ENCODE results near the gene PIK3CD. TPM values are rescaled to one million over a fixed set of nuclear protein-coding genes. Genes with fewer than 3 reads are reported as not detected.

The PIK3CD gene
- total and polyA plus RNA-seq, 2 of the 8 experiments (the other 6 are each of a cell fraction or from before 2014, with no cell fraction given) = 20.6 to 24.1 TPM

DNA sequence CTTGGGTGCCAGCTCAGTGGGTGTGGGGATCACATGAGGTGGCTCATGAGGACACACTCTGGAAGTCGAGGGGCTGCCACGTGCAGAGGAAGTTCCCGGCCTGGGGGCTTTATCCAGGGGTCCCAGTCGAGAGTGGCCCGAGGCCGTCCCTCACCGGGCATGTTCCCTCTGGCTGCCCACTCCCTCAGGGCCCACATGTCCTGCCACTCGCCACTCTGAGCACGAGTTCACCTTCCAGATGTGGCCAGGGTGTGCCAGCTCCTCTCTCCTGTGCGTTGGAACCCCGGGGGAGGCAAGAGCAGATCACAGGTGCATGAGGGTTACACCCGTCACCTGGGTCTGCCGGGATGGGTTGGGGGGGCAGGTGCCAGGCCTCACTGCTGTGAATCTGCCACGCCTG, 48.2 kb upstream of the PIK3CD start:
- Histone ChIP-seq H3K9me3 (ENCODE audit: insufficient read depth in 2 of 2, low read depth in 1 of 2, low read length in 1 of 2) (no peaks in the 10 kb centered on the region), H3K14ac (ENCODE audit: insufficient read length) (no peak overlapping the region), H2BK5ac (ENCODE audit: low read depth, low read length) (no peak overlapping the region), H2BK12ac (ENCODE audit: low read depth, low read length) (no peak overlapping the region), H3K56ac (replicated peaks; ENCODE audit: insufficient read length, low read depth, low read length) (no peak overlapping the region), H3K4me1 (replicated peaks in 1 of 4; ENCODE audit: control insufficient read depth in 3 of 4, insufficient read depth in 4 of 4, low read length in 3 of 4) (no peaks in the 10 kb centered on the region; a peak in 1 of 7 replicates), H2BK15ac (ENCODE audit: low read length) (no peak overlapping the region), H3K4me3 (ENCODE audit: extremely low read depth in 1 of 4, insufficient read depth in 2 of 4, low read depth in 3 of 4, low read length in 4 of 4) (no peak overlapping the region), H3K4me2 (ENCODE audit: insufficient read depth in 1 of 2, low read depth in 2 of 2, low read length in 2 of 2) (no peak overlapping the region), H3K79me2 (ENCODE audit: control insufficient read depth in 1 of 2, insufficient read depth in 2 of 2, low read length in 2 of 2) (no peaks in the 10 kb centered on the region), H3K27me3 (replicated peaks in 1 of 4; ENCODE audit: control insufficient read depth in 3 of 4, extremely low read depth in 1 of 4, insufficient read depth in 3 of 4, low read length in 3 of 4) (no peaks in the 10 kb centered on the region), H2AFZ (ENCODE audit: low read length) (no peak overlapping the region), H3K27ac (ENCODE audit: low read depth, low read length) (no peak overlapping the region), H3K36me3 (ENCODE audit: control insufficient read depth in 2 of 4, insufficient read depth in 4 of 4, low read length in 3 of 4) (peaks cover 6 to 28% (median 15%) of the 10 kb centered on the region in 4 experiments; a peak in 7 of 8 replicates), H4K5ac (ENCODE audit: insufficient read length, low read depth, low read length) (no peak overlapping the region), H4K91ac (replicated peaks; ENCODE audit: insufficient read length, low read length) (no peak overlapping the region), H3K18ac (ENCODE audit: extremely low read depth, low read length) (no peak overlapping the region), H3K4ac (replicated peaks; ENCODE audit: insufficient read length, low read depth, low read length) (no peak overlapping the region), H2AK5ac (ENCODE audit: low read depth, low read length) (no peak overlapping the region), H4K20me1 (replicated peaks in 1 of 2; ENCODE audit: control insufficient read depth in 1 of 2, insufficient read depth in 2 of 2, low read length in 2 of 2) (peaks cover 3 to 8% of the 10 kb centered on the region in 2 experiments), H2BK20ac (ENCODE audit: low read length) (no peak overlapping the region), H3K23me2 (ENCODE audit: low read depth, low read length) (no peaks in the 10 kb centered on the region), H3K79me1 (ENCODE audit: low read depth, low read length) (no peaks in the 10 kb centered on the region; the same call in 1 of the 2 replicates), H3K23ac (ENCODE audit: insufficient read length) (no peak overlapping the region), H2BK120ac (replicated peaks; ENCODE audit: low read depth, low read length) (no peak overlapping the region), H3K9ac (replicated peaks in 1 of 4; ENCODE audit: extremely low read depth in 1 of 4, low read depth in 3 of 4, low read length in 3 of 4) (no peak overlapping the region), H4K8ac (ENCODE audit: extremely low read depth, insufficient read depth, low read length) (no peak overlapping the region)
- no peak for FAIRE-seq
- DNase-seq (ENCODE audit: low read depth in 1 of 2, low spot score in 2 of 2) = no peak
- 94% methylated on average over 13 of the region's 14 CpGs; no CpG with 5 or more reads in 1 of the 2 experiments for WGBS, 2 experiments (ENCODE audit: extremely low coverage in 1 of 2, insufficient coverage in 1 of 2, insufficient read length in 1 of 2, insufficient replicate concordance in 2 of 2, low coverage in 1 of 2, low lambda C conversion rate in 2 of 2, missing lambda C conversion rate in 1 of 2)
- ChIA-PET POLR2A (ENCODE audit: partially characterized antibody) (interaction anchor here (1.3 kb wide), 1 partner anchor 12 kb away, joined by 4 read pairs; no protein-coding TSS in a partner anchor), CTCF (ENCODE audit: partially characterized antibody) (interaction anchor here (0.6 to 6.2 kb wide), 2 partner anchors 13 to 96 kb away, joined by 3 to 32 read pairs; no protein-coding TSS in a partner anchor)
- no peak for TF ChIP-seq SP2 (IDR thresholded peaks at IDR 0.05; ENCODE audit: low read length)
- TF ChIP-seq KDM4A (IDR thresholded peaks at IDR 0.05; ENCODE audit: low read depth, low read length, severe bottlenecking) = no peak
- no peak for TF ChIP-seq KDM5A (IDR thresholded peaks at IDR 0.05; ENCODE audit: low read length)
- no peak for TF ChIP-seq CTBP2 (IDR thresholded peaks at IDR 0.05; ENCODE audit: borderline replicate concordance, insufficient read depth, insufficient read length, low read length)
- no peak for TF ChIP-seq SIN3A (conservative IDR thresholded peaks at IDR 0.05 in 1 of 2, IDR thresholded peaks at IDR 0.05 in 1 of 2; ENCODE audit: low read depth in 1 of 2, low read length in 2 of 2)
- TF ChIP-seq EGR1 (IDR thresholded peaks at IDR 0.05; ENCODE audit: borderline replicate concordance, low read depth, low read length) = no peak
- no peak for TF ChIP-seq POLR2A (IDR thresholded peaks at IDR 0.05; ENCODE audit: control extremely low read depth in 1 of 2, low read depth in 2 of 2, low read length in 2 of 2)
- no peak for TF ChIP-seq FOSL1 (IDR thresholded peaks at IDR 0.05; ENCODE audit: insufficient read depth, low read depth, low read length)
- no peak for TF ChIP-seq SRF (IDR thresholded peaks at IDR 0.05; ENCODE audit: low read depth, low read length)
- no peak for TF ChIP-seq KDM1A (IDR thresholded peaks at IDR 0.05; ENCODE audit: borderline replicate concordance, low read length)
- no peak for TF ChIP-seq CHD1 (IDR thresholded peaks at IDR 0.05; ENCODE audit: low read depth, low read length)
- TF ChIP-seq TBP (IDR thresholded peaks at IDR 0.05; ENCODE audit: low read depth, low read length) = no peak
- no peak for TF ChIP-seq RXRA (IDR thresholded peaks at IDR 0.05; ENCODE audit: insufficient read depth, low read depth, low read length)
- TF ChIP-seq TAF7 (optimal IDR thresholded peaks at IDR 0.05; ENCODE audit: borderline replicate concordance, low read depth, low read length) = no peak

Data from H1 (cell line).